Neural crest cell (in vitro differentiated cells): ENCODE results near the gene KCNS1. TPM values are rescaled to one million over a fixed set of nuclear protein-coding genes. Genes with fewer than 3 reads are reported as not detected.

ENCODE experiments used
- DNase-seq: peaks from one replicate; pipeline ENCODE4 v3.0.0; 2021; ENCODE audit warnings: low read depth, mixed read lengths, low spot score
- H3K27ac Mint-ChIP-seq: one replicate; pipeline ENCODE4 v1.8.0; 2021; ENCODE audit warnings: mild to moderate bottlenecking, mixed read lengths; ENCODE audit not compliant: unreplicated experiment
- H3K27me3 Mint-ChIP-seq: 2 replicates; pipeline ENCODE4 v1.8.0; 2021; ENCODE audit warnings: low read depth, mild to moderate bottlenecking, mixed read lengths
- H3K36me3 Mint-ChIP-seq: 2 replicates; pipeline ENCODE4 v1.8.0; 2021; ENCODE audit warnings: low read depth, mild to moderate bottlenecking, mixed read lengths
- H3K4me1 Mint-ChIP-seq: 2 replicates; pipeline ENCODE4 v1.8.0; 2021; ENCODE audit warnings: mixed read lengths
- H3K4me3 Mint-ChIP-seq: one replicate; pipeline ENCODE4 v1.8.0; 2021; ENCODE audit warnings: mild to moderate bottlenecking, mixed read lengths
- H3K9me3 Mint-ChIP-seq: 2 replicates; pipeline ENCODE4 v1.8.0; 2021; ENCODE audit warnings: mixed read lengths
- CTCF ChIP-seq: fragments of 200-600 bp; sonication (generic); conservative IDR thresholded peaks from 2 replicates; pipeline ENCODE4 v1.5.0; 2021; ENCODE audit warnings: antibody characterized with exemption, mild to moderate bottlenecking
- total RNA-seq: library from RNA; stranded (reverse); gene quantifications from 2 replicates; pipeline ENCODE4 v1.2.1, GENCODE V29; 2021

Gene KCNS1
- total RNA-seq, 1 donor from 2014 or later, result not detected

- no peak for TF ChIP-seq CTCF
- no peak for DNase-seq
- H3K4me1 Mint-ChIP-seq, result peaks cover 3% of the 10 kb centered on the region
- no peaks in the 10 kb centered on the region for H3K36me3 Mint-ChIP-seq
- peaks cover 54% of the 10 kb centered on the region for H3K27me3 Mint-ChIP-seq
- no peak overlapping the region for H3K4me3 Mint-ChIP-seq
- no peak overlapping the region for H3K27ac Mint-ChIP-seq
- H3K9me3 Mint-ChIP-seq, result no peaks in the 10 kb centered on the region
Observed at GRCh38 chr20:45105317-45105716, 4.4 kb upstream of the KCNS1 start.

GRCh38 chr20:45104786-45105185 is 3.9 kb upstream of the KCNS1 start:
- Mint-ChIP-seq H3K4me3 (no peak overlapping the region), H3K27ac (no peak overlapping the region), H3K36me3 (no peaks in the 10 kb centered on the region), H3K27me3 (peaks cover 60% of the 10 kb centered on the region), H3K4me1 (peaks cover 3% of the 10 kb centered on the region), H3K9me3 (no peaks in the 10 kb centered on the region)
- no peak for DNase-seq
- TF ChIP-seq CTCF, result no peak

GRCh38 chr20:45103072-45103471 is 2.1 kb upstream of the KCNS1 start:
- no peaks in the 10 kb centered on the region for H3K36me3 Mint-ChIP-seq
- no peak overlapping the region for H3K27ac Mint-ChIP-seq
- peaks cover 3% of the 10 kb centered on the region for H3K4me1 Mint-ChIP-seq
- no peak overlapping the region for H3K4me3 Mint-ChIP-seq
- DNase-seq, result no peak
- TF ChIP-seq CTCF, result no peak
- H3K9me3 Mint-ChIP-seq, result no peaks in the 10 kb centered on the region
- peaks cover 66% of the 10 kb centered on the region for H3K27me3 Mint-ChIP-seq

GRCh38 chr20:45101333-45101850 is 465 bp upstream of the KCNS1 start:
- Mint-ChIP-seq H3K9me3 (no peaks in the 10 kb centered on the region), H3K4me3 (no peak overlapping the region), H3K27ac (no peak overlapping the region), H3K27me3 (peaks cover 67% of the 10 kb centered on the region), H3K36me3 (no peaks in the 10 kb centered on the region), H3K4me1 (peaks cover 3% of the 10 kb centered on the region)
- no peak for TF ChIP-seq CTCF
- DNase-seq, result no peak

- Mint-ChIP-seq H3K4me3 (no peak overlapping the region), H3K27ac (no peak overlapping the region), H3K27me3 (peaks cover 56% of the 10 kb centered on the region), H3K4me1 (peaks cover 3% of the 10 kb centered on the region), H3K9me3 (no peaks in the 10 kb centered on the region), H3K36me3 (no peaks in the 10 kb centered on the region)
- peak; percentile 21 for TF ChIP-seq CTCF
- peak; percentile 38 for DNase-seq
Observed at GRCh38 chr20:45098103-45098773, 2.7 kb downstream of the KCNS1 start.
